Measurements from ENCODE around the gene ARHGDIG.

- TF ChIP-seq CTCF (IDR thresholded peaks at IDR 0.05; ENCODE audit: borderline replicate concordance, extremely low read depth, low read length, poor library complexity, severe bottlenecking) (no peak), EZH2 (IDR thresholded peaks at IDR 0.05; ENCODE audit: borderline replicate concordance, low read depth, low read length, severe bottlenecking) (no peak)
Measured at GRCh38 chr16:306911-307370, 26.6 kb downstream of the ARHGDIG start.

All from DND-41 (cell line).